HepG2 (cell line): ENCODE results near the gene SFXN2. TPM values are rescaled to one million over a fixed set of nuclear protein-coding genes. Genes with fewer than 3 reads are reported as not detected.
A peak's percentile ranks its signal among the peaks of the same experiment; 100 is the strongest.

Experiments used
- AGO1 ChIP-seq: fragments of 200-400 bp; formaldehyde crosslinking; IDR thresholded peaks from 2 replicates; pipeline ENCODE4 v1.6.1; 2017; ENCODE audit warnings: mild to moderate bottlenecking, low read depth, low read length, moderate library complexity; ENCODE audit not compliant: poor library complexity, severe bottlenecking
- ATF7-NPFF ChIP-seq: sonication (generic); formaldehyde crosslinking; IDR thresholded peaks from 2 replicates; pipeline ENCODE4 v1.8.1; 2023; ENCODE audit warnings: mild to moderate bottlenecking, low read depth, missing genetic modification reagents, moderate library complexity
- DPF2 ChIP-seq: sonication (generic); formaldehyde crosslinking; IDR thresholded peaks from 2 replicates; pipeline ENCODE4 v1.4.0; 2020; ENCODE audit warnings: mild to moderate bottlenecking, low read depth, missing genetic modification reagents, borderline replicate concordance
- ERF ChIP-seq: IDR thresholded peaks from 2 replicates; pipeline ENCODE4 v1.6.1; 2018; ENCODE audit warnings: missing biosample characterization, missing genetic modification reagents
- GABPB1 ChIP-seq: IDR thresholded peaks from 2 replicates; pipeline ENCODE4 v1.6.1; 2016; ENCODE audit warnings: mild to moderate bottlenecking, missing genetic modification reagents, moderate library complexity, missing compliant biosample characterization
- HNF4A ChIP-seq: sonication (generic); formaldehyde crosslinking; IDR thresholded peaks from 2 replicates; pipeline ENCODE4 v1.4.0; 2020; ENCODE audit warnings: missing genetic modification reagents
- MXI1 ChIP-seq: IDR thresholded peaks from 3 replicates; pipeline ENCODE4 v1.6.1; 2012; ENCODE audit warnings: low read depth, low read length, inconsistent platforms, borderline replicate concordance
- NONO ChIP-seq, 2 experiments: fragments of 450-650 bp in 1 of 2; sonication (generic) in 1 of 2; formaldehyde crosslinking in 1 of 2; IDR thresholded peaks in 1 of 2; conservative IDR thresholded peaks in 1 of 2; 2 replicates each; pipeline versions ENCODE4 v1.6.1 to v1.8.0; 2017 to 2022; ENCODE audit warnings: mild to moderate bottlenecking in 1 of 2, missing genetic modification reagents in 1 of 2, moderate library complexity in 1 of 2
- SP140L ChIP-seq: sonication (generic); formaldehyde crosslinking; IDR thresholded peaks from 2 replicates; pipeline ENCODE4 v1.4.0; 2020; ENCODE audit warnings: missing genetic modification reagents, borderline replicate concordance
- SRSF1 ChIP-seq: fragments of 200-400 bp; formaldehyde crosslinking; optimal IDR thresholded peaks from 2 replicates; pipeline ENCODE3; 2017; ENCODE audit warnings: mild to moderate bottlenecking, low read depth, low read length, moderate library complexity
- SRY ChIP-seq: sonication (generic); formaldehyde crosslinking; IDR thresholded peaks from 2 replicates; pipeline ENCODE4 v1.8.0; 2022; ENCODE audit warnings: mild to moderate bottlenecking, missing genetic modification reagents
- TBX3 ChIP-seq: fragments of 450-650 bp; IDR thresholded peaks from 2 replicates; pipeline ENCODE4 v1.6.1; 2017; ENCODE audit warnings: antibody characterized with exemption, mild to moderate bottlenecking, inconsistent platforms, borderline replicate concordance
- ZFYVE20 ChIP-seq: sonication (generic); formaldehyde crosslinking; IDR thresholded peaks from 2 replicates; pipeline ENCODE4 v1.8.0; 2023; ENCODE audit warnings: low read depth, mild to moderate bottlenecking, moderate library complexity, missing genetic modification reagents, borderline replicate concordance
- ZNF296 ChIP-seq: sonication (generic); formaldehyde crosslinking; conservative IDR thresholded peaks from 2 replicates; pipeline ENCODE4 v1.5.0; 2020; ENCODE audit warnings: mild to moderate bottlenecking, missing genetic modification reagents
- ZNF367 ChIP-seq: sonication (generic); formaldehyde crosslinking; IDR thresholded peaks from 2 replicates; pipeline ENCODE4 v1.4.0; 2020; ENCODE audit warnings: missing genetic modification reagents, borderline replicate concordance
- ZNF557 ChIP-seq: sonication (generic); formaldehyde crosslinking; IDR thresholded peaks from 2 replicates; pipeline ENCODE4 v1.4.0; 2020; ENCODE audit warnings: missing genetic modification reagents
- ZNF569 ChIP-seq: sonication (generic); formaldehyde crosslinking; IDR thresholded peaks from 2 replicates; pipeline ENCODE4 v1.5.0; 2020; ENCODE audit warnings: mild to moderate bottlenecking, missing genetic modification reagents, moderate library complexity, borderline replicate concordance
- ZNF660 ChIP-seq: sonication (generic); formaldehyde crosslinking; IDR thresholded peaks from 2 replicates; pipeline ENCODE4 v1.5.1; 2020; ENCODE audit warnings: mild to moderate bottlenecking, low read depth, missing genetic modification reagents, borderline replicate concordance
- ZNF775 ChIP-seq: sonication (generic); formaldehyde crosslinking; IDR thresholded peaks from 2 replicates; pipeline ENCODE4 v1.4.0; 2020; ENCODE audit warnings: missing genetic modification reagents, mild to moderate bottlenecking, moderate library complexity, borderline replicate concordance
- ZNF782 ChIP-seq: sonication (generic); formaldehyde crosslinking; IDR thresholded peaks from 2 replicates; pipeline ENCODE4 v1.4.0; 2020; ENCODE audit warnings: missing genetic modification reagents, mild to moderate bottlenecking, borderline replicate concordance
- polyA plus RNA-seq, 8 experiments: library from polyadenylated mRNA; depleted of rRNA in 3 of 8; stranded (reverse) in 7 of 8; unstranded in 1 of 8; fragments of >200 nt; fragmentation: Illumina TruSeq in 4 of 8; extraction: Trizol in 4 of 8; gene quantifications; 2 replicates each; pipeline versions ENCODE4 v1.2.1 to v1.2.3, GENCODE V29; 2011 to 2016; ENCODE audit warnings: low read depth in 4 of 8, missing spikeins in 1 of 8, mixed read lengths in 1 of 8; ENCODE audit not compliant: insufficient read depth in 1 of 8
- total RNA-seq, 5 experiments: library from RNA; depleted of rRNA; stranded (reverse); fragments of >200 nt; fragmentation: Illumina TruSeq; extraction: Trizol; gene quantifications; 2 replicates each; pipeline ENCODE4 v1.2.3, GENCODE V29; 2016; ENCODE audit warnings: low read depth in 1 of 5
- TF ChIP-seq, protein P1 (sequence below): fragments of 450-650 bp; IDR thresholded peaks from 2 replicates; pipeline ENCODE4 v1.6.1; 2016
- TF ChIP-seq, protein P2 (sequence below): sonication (generic); formaldehyde crosslinking; IDR thresholded peaks from 2 replicates; pipeline ENCODE4 v1.5.0; 2020; ENCODE audit warnings: missing genetic modification reagents
- TF ChIP-seq, protein P3 (sequence below): sonication (generic); formaldehyde crosslinking; IDR thresholded peaks from 2 replicates; pipeline ENCODE4 v1.4.0; 2020; ENCODE audit warnings: low read depth, mild to moderate bottlenecking, missing genetic modification reagents
- TF ChIP-seq, protein P4 (sequence below): sonication (generic); formaldehyde crosslinking; IDR thresholded peaks from 2 replicates; pipeline ENCODE4 v1.4.0; 2020; ENCODE audit warnings: missing genetic modification reagents, borderline replicate concordance

Gene SFXN2
- total and polyA plus RNA-seq, 2 of the 13 experiments (the other 11 are each of a cell fraction or from before 2014, with no cell fraction given) = 12.8 to 21.1 TPM

DNA sequence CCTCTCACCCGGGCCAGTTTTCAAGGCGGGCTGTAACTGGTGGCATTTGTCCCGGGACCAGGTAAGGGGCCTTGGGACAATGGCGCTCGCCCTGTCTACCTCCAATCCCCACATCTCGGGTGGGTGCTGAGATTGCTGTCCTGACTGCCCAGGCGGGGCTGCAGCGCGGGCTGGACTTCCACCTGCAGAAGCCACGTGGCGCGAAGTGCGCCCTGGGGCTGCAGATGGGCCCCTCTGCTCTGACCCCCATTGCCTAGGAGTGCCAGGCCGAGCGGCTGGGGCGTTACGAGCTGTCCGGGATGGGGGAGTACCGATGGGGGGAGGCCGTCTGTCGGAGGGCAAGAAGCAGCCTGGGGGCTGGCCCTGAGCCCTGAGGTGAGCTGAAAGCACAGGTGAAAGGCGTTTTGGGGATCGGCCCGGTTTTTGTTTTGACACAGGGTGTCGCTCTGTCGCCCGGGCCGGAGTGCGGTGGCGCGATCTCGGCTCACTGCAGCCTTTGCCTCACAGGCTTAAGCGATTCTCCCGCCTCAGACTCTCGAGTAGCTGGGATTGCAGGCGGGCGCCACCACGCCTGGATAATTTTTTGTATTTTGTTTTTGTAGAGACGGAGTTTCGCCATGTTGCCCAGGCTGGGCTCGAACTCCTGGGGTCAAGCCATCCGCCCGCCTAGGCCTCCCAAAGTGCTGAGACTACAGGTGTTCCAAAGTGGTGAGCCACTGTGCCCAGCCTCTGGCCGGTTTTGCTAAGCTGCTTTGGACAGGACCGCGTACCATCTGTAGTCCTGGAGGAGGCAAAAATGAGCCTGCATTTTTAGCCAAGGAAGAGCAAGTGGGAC, at the start of gene SFXN2 (continued):
- TF ChIP-seq MXI1 (peak; percentile 48), ZNF569 (CRISPR knock-in tag) (no peak), HNF4A (CRISPR knock-in tag) (no peak), ZNF775 (CRISPR knock-in tag) (no peak), GABPB1 (CRISPR knock-in tag) (peak; percentile 58; the same call in 1 of the 2 replicates), ZNF296 (CRISPR knock-in tag) (no peak), SRSF1 (peak; percentile 54), ATF7-NPFF (CRISPR knock-in tag) (0 out of 2 replicates have a peak, but pooled peaks have one; percentile 6), ZNF782 (CRISPR knock-in tag) (no peak), TBX3 (no peak), SP140L (CRISPR knock-in tag) (no peak), ZNF557 (CRISPR knock-in tag) (no peak), DPF2 (CRISPR knock-in tag) (no peak), ERF (0 out of 2 replicates have a peak, but pooled peaks have one; percentile 14), AGO1 (no peak), ZFYVE20 (CRISPR knock-in tag) (no peak), NONO (IDR thresholded peaks at IDR 0.05) (no peak), NONO (CRISPR knock-in tag; conservative IDR thresholded peaks at IDR 0.05) (no peak; the same call in 1 of the 2 replicates), ZNF660 (CRISPR knock-in tag) (no peak), ZNF367 (CRISPR knock-in tag) (no peak), SRY (CRISPR knock-in tag) (0 out of 2 replicates have a peak, but pooled peaks have one; percentile 59)
- TF ChIP-seq, protein P1, sequence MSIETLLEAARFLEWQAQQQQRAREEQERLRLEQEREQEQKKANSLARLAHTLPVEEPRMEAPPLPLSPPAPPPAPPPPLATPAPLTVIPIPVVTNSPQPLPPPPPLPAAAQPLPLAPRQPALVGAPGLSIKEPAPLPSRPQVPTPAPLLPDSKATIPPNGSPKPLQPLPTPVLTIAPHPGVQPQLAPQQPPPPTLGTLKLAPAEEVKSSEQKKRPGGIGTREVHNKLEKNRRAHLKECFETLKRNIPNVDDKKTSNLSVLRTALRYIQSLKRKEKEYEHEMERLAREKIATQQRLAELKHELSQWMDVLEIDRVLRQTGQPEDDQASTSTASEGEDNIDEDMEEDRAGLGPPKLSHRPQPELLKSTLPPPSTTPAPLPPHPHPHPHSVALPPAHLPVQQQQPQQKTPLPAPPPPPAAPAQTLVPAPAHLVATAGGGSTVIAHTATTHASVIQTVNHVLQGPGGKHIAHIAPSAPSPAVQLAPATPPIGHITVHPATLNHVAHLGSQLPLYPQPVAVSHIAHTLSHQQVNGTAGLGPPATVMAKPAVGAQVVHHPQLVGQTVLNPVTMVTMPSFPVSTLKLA = no peak
- TF ChIP-seq, protein P2, sequence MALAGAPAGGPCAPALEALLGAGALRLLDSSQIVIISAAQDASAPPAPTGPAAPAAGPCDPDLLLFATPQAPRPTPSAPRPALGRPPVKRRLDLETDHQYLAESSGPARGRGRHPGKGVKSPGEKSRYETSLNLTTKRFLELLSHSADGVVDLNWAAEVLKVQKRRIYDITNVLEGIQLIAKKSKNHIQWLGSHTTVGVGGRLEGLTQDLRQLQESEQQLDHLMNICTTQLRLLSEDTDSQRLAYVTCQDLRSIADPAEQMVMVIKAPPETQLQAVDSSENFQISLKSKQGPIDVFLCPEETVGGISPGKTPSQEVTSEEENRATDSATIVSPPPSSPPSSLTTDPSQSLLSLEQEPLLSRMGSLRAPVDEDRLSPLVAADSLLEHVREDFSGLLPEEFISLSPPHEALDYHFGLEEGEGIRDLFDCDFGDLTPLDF = peak; percentile 43
- TF ChIP-seq, protein P3, sequence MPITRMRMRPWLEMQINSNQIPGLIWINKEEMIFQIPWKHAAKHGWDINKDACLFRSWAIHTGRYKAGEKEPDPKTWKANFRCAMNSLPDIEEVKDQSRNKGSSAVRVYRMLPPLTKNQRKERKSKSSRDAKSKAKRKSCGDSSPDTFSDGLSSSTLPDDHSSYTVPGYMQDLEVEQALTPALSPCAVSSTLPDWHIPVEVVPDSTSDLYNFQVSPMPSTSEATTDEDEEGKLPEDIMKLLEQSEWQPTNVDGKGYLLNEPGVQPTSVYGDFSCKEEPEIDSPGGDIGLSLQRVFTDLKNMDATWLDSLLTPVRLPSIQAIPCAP = peak; percentile 16; the same call in 1 of the 2 replicates
- TF ChIP-seq, protein P4, sequence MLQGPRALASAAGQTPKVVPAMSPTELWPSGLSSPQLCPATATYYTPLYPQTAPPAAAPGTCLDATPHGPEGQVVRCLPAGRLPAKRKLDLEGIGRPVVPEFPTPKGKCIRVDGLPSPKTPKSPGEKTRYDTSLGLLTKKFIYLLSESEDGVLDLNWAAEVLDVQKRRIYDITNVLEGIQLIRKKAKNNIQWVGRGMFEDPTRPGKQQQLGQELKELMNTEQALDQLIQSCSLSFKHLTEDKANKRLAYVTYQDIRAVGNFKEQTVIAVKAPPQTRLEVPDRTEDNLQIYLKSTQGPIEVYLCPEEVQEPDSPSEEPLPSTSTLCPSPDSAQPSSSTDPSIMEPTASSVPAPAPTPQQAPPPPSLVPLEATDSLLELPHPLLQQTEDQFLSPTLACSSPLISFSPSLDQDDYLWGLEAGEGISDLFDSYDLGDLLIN (CRISPR knock-in tag) = no peak
